GM21737 (cell line): Measurements from ENCODE around the gene IMPACT.

Experiments used
- ATAC-seq: cut with Tn5 transposase; IDR thresholded peaks from one replicate; pipeline ENCODE4 v1.9.1; 2021; ENCODE audit warnings: mild to moderate bottlenecking, moderate library complexity; ENCODE audit not compliant: unreplicated experiment

IMPACT gene

GRCh38 chr18:24474406-24474805 lies 47.9 kb downstream of the IMPACT start:
- ATAC-seq: no peak

- ATAC-seq: no peak
Measured at GRCh38 chr18:24475926-24476589, 49.6 kb downstream of the IMPACT start.

GRCh38 chr18:24479371-24479770 lies 52.9 kb downstream of the IMPACT start:
- no peak for ATAC-seq

- no peak for ATAC-seq
Measured at GRCh38 chr18:24482821-24483220, 56.4 kb downstream of the IMPACT start.

- ATAC-seq: no peak
Measured at GRCh38 chr18:24485681-24486080, 59.2 kb downstream of the IMPACT start.

GRCh38 chr18:24486684-24487083 lies 60.2 kb downstream of the IMPACT start:
- no peak for ATAC-seq

- no peak for ATAC-seq
Measured at GRCh38 chr18:24488824-24489493, 62.5 kb downstream of the IMPACT start.

- no peak for ATAC-seq
Measured at GRCh38 chr18:24490539-24490938, 64.1 kb downstream of the IMPACT start.

GRCh38 chr18:24491927-24492834 lies 65.7 kb downstream of the IMPACT start:
- ATAC-seq: peak; percentile 73

GRCh38 chr18:24494586-24494985 lies 68.1 kb downstream of the IMPACT start:
- no peak for ATAC-seq

GRCh38 chr18:24497031-24497754 lies 70.7 kb downstream of the IMPACT start:
- no peak for ATAC-seq

- ATAC-seq: no peak
Measured at GRCh38 chr18:24499814-24500213, 73.3 kb downstream of the IMPACT start.

- ATAC-seq: no peak
Measured at GRCh38 chr18:24500217-24500616, 73.7 kb downstream of the IMPACT start.

- no peak for ATAC-seq
Measured at GRCh38 chr18:24500766-24501165, 74.3 kb downstream of the IMPACT start.

GRCh38 chr18:24502667-24503523 lies 76.4 kb downstream of the IMPACT start:
- ATAC-seq: no peak
